GM06990 (cell line): Measurements from ENCODE around the gene SPTSSA.
"Not testable (repeated sequence)": the region's sequence is repeated elsewhere in the genome, so short reads cannot be mapped to it uniquely, and the experiment has no call there.

Source experiments
- DNase-seq: peaks from one replicate; pipeline ENCODE4 v3.0.0-alpha.2; 2011; ENCODE audit not compliant: insufficient read length; ENCODE audit errors: extremely low read depth
- H3K27me3 ChIP-seq: replicated peaks from 2 replicates; pipeline ENCODE4 v1.6.0; 2011; ENCODE audit warnings: low read length; ENCODE audit not compliant: control insufficient read depth, insufficient read depth
- H3K36me3 ChIP-seq: 2 replicates; pipeline ENCODE4 v1.5.1; 2011; ENCODE audit warnings: low read length; ENCODE audit not compliant: control insufficient read depth, insufficient read depth
- H3K4me3 ChIP-seq: replicated peaks from 2 replicates; pipeline ENCODE4 v1.5.1; 2011; ENCODE audit warnings: low read depth, mild to moderate bottlenecking, control low read depth, low read length
- CTCF ChIP-seq: IDR thresholded peaks from 2 replicates; pipeline ENCODE4 v1.5.1; 2011; ENCODE audit warnings: low read length, control low read depth, mild to moderate bottlenecking, inconsistent platforms; ENCODE audit not compliant: insufficient read depth, poor library complexity, severe bottlenecking

The SPTSSA gene

GRCh38 chr14:34489324-34489723 lies 27.3 kb upstream of the SPTSSA start:
- DNase-seq = no peak
- no peaks in the 10 kb centered on the region for H3K27me3 ChIP-seq
- no peaks in the 10 kb centered on the region for H3K36me3 ChIP-seq
- no peak for TF ChIP-seq CTCF
- H3K4me3 ChIP-seq = no peak overlapping the region

- Histone ChIP-seq H3K4me3 (no peak overlapping the region), H3K27me3 (no peaks in the 10 kb centered on the region), H3K36me3 (no peaks in the 10 kb centered on the region)
- TF ChIP-seq CTCF = no peak
- DNase-seq = no peak
These were observed 26.5 kb upstream of the SPTSSA start for GRCh38 chr14:34488528-34488927.

GRCh38 chr14:34484726-34485125 lies 22.7 kb upstream of the SPTSSA start:
- no peak for TF ChIP-seq CTCF
- Histone ChIP-seq H3K4me3 (no peak overlapping the region), H3K27me3 (no peaks in the 10 kb centered on the region), H3K36me3 (no peaks in the 10 kb centered on the region)
- DNase-seq = no peak

- no peak for DNase-seq
- TF ChIP-seq CTCF = no peak
- no peaks in the 10 kb centered on the region for H3K27me3 ChIP-seq
- no peak overlapping the region for H3K4me3 ChIP-seq
- H3K36me3 ChIP-seq = no peaks in the 10 kb centered on the region
These were observed 20.4 kb upstream of the SPTSSA start for GRCh38 chr14:34482463-34482862.

- no peak for TF ChIP-seq CTCF
- Histone ChIP-seq H3K27me3 (no peaks in the 10 kb centered on the region), H3K4me3 (no peak overlapping the region), H3K36me3 (no peaks in the 10 kb centered on the region)
- no peak for DNase-seq
These were observed 17.7 kb upstream of the SPTSSA start for GRCh38 chr14:34479694-34480093.

GRCh38 chr14:34478261-34478660 lies 16.2 kb upstream of the SPTSSA start:
- H3K36me3 ChIP-seq = no peaks in the 10 kb centered on the region
- no peak for DNase-seq
- TF ChIP-seq CTCF = no peak
- H3K4me3 ChIP-seq = no peak overlapping the region
- H3K27me3 ChIP-seq = no peaks in the 10 kb centered on the region

GRCh38 chr14:34476036-34476435 lies 14.0 kb upstream of the SPTSSA start:
- H3K36me3 ChIP-seq, H3K4me3 ChIP-seq, H3K27me3 ChIP-seq, DNase-seq: not testable (repeated sequence)
